Activated CD8-positive, alpha-beta memory T cell treated with anti-CD3 and anti-CD28 coated beads, Interleukin-2, amount 50 U/mL, for 24 hours (primary cell): ENCODE measurements around the gene NOLC1.

ENCODE experiments used
- DNase-seq: peaks from one replicate; pipeline ENCODE4 v3.0.0-alpha.2; 2020; ENCODE audit errors: extremely low read depth

NOLC1 gene

DNA sequence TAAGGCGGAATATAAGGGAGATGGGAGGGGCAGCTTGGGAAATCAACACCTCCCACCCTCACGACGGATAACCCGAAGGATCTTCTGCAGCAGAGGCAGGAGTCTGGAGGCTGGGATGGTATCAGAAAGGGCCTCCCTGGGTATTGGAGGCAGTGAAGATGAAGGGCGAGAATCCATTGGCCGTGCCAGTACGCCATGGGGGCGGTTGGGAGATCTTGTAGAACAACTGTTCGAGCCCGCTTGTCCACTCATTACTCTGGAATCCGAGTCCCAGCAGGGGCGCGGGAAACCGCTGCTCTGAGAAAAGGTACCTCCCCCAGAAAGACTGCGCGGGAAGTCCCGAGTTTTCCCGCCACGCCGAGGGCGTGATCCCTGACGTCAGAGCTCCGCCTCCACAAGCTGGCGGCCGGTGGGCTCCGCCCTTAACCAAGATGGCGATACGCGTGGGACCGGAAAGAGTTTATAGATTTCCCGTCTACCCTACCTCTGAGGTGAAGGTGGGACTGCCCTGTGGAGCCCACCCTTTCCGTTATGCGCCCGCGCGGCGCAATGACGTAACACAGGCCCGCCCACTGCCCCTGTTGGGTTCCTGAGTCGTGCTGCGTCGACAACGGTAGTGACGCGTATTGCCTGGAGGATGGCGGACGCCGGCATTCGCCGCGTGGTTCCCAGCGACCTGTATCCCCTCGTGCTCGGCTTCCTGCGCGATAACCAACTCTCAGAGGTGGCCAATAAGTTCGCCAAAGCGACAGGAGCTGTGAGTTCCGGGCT, at the start of gene NOLC1:
Gene NOLC1, plus strand, starts transcription at position 616 of the 771 bp plus-strand sequence. Its CDS starts 22 bp downstream, at position 638.
- peak; percentile 98 for DNase-seq

DNA sequence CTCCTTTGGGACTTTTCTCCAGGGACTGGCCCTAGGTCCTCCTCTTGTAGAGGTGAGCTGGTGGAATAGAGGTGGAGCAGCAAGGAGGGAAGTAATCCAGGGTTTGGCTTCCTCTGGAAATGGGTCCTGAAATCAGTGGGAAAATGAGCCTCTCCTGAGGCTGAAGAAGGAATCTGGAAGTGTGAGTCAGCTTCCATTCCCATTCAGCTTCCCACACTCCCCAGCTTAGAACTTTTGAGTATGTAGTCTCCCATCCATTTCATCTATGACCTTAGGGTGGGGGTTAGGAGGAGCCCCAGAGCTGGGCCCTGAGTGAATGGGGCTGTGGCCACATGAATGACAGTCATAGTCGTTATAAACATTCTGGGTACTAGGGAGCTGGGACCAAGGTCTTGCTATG, 49.8 kb upstream of the NOLC1 start:
- no peak for DNase-seq

DNA sequence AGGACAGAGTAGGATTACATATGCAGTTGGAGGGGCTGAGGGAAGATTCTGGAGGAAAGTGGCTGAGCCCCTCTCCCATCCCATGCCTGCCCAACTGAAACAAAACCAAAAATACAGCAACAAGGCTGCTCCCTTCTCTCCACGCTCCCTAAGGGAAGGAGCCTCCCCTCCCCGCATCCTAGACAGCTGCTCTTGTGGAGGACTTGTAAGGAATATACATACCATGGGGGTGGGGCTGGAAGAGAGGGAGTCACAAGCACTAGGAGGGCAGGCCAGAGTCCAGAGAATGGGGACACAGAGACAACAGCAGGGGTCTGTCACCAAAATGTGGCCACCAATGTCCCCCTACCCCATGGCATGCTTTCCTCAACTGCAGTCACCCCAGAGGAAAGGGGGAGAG, 45.2 kb upstream of the NOLC1 start:
- no peak for DNase-seq

- no peak for DNase-seq
Measured at GRCh38 chr10:102109166-102110116, 42.7 kb upstream of the NOLC1 start.

DNA sequence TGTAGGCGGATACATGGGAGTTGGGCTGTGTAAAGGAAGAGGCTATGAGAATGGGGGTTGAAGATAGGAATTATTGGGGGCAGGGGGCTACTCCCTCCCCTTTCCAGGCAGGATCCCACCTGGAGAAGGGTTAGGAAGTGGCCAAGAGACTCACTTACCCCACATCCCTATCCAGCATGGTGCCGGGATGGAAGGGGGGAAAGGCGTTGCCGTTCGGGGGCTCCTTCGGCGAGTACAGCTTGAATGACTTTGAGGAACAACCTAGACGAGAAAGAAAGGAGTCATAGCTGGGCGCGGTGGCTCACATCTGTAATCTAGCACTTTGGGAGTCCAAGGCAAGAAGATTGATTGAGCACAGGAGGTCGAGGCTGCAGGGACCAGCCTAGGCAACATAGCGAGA, 40.9 kb upstream of the NOLC1 start:
- DNase-seq: no peak

GRCh38 chr10:102112210-102112817, 39.9 kb upstream of the NOLC1 start:
- no peak for DNase-seq

GRCh38 chr10:102113261-102113955, 38.8 kb upstream of the NOLC1 start:
- no peak for DNase-seq

DNA sequence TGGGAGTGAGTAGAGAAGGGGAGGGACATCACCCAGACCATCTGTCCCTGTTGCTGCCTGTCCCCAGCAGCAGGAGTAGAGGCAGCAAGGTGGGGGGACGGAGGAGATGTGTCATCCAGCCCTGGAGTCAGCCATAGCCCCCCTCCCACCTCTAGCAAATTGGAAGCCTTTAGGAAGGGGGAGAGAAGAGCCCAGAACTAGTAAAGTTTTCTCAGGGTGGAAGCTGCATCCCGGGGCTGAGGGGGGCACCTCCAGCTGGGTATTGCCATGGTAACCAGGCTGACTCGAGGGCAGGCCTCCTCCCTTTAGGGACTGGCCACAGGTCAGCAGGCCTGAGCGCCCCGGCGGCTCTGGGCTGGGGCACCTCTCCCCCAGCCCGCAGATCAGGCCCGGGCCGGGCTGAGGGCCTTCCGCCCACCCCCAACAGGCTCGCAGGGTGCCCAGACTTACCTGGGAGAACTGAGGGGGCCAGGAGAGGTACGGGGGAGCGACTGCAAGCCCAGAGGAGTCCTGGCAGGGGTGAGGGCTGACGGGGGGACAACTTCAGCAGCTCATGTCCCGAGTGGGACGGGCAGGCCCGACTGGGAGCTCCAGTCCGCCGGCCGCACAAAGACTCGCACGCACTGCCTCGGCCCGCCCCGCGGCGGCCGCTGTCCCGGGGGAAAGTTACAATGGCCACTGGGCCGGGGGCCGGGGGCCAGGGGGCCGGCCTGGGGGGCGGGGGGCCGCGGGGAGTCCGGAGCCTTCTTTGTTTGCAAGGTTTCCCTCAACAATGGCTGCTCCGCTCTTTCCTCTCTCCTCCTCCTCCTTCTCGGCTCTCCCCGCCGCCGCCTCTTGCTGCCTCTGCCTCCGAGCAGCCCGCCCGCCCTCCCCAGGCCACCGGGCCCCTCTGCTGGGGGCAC, 38.0 kb upstream of the NOLC1 start:
- no peak for DNase-seq

GRCh38 chr10:102114861-102115618, 37.1 kb upstream of the NOLC1 start:
- DNase-seq: no peak

DNA sequence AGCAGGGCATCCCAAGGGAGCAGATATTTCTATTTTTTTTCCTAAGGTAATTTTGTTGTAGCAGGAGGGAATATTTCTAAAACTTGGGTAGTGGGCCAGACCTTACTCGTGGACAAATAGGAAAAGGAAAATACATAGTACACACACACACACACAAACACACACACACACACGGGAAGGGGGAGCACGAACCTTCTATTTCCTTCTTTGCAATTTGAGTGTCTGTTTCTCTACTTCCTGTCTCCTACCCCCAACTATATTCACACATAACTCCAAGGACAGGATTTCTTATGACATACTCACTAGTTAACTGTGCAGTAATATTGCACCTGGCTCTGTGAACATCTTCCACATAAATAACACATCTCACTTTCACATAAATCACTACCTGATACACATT, 36.4 kb upstream of the NOLC1 start:
- DNase-seq: no peak

GRCh38 chr10:102116656-102117055, 35.5 kb upstream of the NOLC1 start:
- no peak for DNase-seq

- no peak for DNase-seq
Measured at GRCh38 chr10:102117391-102118159, 34.6 kb upstream of the NOLC1 start.

- no peak for DNase-seq
Measured at GRCh38 chr10:102118867-102119266, 33.3 kb upstream of the NOLC1 start.

- no peak for DNase-seq
Measured at GRCh38 chr10:102119417-102120141, 32.6 kb upstream of the NOLC1 start.

DNA sequence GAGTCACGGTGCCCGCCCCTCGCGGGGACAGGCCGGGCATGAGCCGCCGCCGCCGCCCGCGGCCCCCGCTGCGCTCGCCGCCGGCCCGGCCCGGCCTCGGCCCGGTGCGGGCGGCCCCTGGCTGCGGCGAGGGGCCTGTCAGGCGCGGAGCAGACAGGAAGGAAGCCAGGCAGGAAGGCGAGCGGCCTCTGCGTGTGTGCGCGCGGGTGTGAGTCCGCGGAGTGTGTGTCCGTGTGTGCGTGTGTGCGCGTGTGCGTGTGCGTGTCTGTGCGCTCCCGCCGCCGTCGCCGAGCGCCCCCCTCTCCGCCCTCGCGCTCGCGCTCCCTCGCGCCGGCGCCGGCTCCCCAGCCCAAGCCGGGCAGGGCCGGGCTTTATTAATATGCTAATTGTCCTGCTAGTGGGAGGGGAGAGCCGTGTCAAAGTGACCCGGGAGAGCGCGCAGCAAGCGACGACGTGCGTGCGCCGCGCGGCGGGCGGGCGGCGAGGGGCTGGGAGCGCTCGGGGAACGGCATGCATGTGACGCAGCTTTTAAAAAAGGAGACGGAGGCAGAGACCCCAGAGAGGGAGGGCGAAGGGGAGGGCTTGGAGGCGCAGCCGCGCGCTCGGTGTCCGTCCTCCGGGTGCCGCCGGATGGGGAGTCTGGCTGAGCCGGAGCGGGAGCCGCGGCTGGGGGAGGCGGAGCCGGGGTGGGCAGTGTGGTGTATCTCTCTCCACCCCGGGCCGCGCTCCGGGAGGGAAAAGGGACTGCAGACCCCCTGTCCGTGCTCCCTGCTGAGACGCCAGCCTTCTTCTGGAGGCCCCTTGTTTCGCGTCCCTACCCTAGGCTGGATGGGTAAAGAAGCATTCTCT, 31.8 kb upstream of the NOLC1 start, which contains the start of gene LDB1:
Gene LDB1, minus strand, starts transcription at position 227 of the 849 bp plus-strand sequence. CDS start 258 bp downstream, outside the sequence.
- DNase-seq: no peak

DNA sequence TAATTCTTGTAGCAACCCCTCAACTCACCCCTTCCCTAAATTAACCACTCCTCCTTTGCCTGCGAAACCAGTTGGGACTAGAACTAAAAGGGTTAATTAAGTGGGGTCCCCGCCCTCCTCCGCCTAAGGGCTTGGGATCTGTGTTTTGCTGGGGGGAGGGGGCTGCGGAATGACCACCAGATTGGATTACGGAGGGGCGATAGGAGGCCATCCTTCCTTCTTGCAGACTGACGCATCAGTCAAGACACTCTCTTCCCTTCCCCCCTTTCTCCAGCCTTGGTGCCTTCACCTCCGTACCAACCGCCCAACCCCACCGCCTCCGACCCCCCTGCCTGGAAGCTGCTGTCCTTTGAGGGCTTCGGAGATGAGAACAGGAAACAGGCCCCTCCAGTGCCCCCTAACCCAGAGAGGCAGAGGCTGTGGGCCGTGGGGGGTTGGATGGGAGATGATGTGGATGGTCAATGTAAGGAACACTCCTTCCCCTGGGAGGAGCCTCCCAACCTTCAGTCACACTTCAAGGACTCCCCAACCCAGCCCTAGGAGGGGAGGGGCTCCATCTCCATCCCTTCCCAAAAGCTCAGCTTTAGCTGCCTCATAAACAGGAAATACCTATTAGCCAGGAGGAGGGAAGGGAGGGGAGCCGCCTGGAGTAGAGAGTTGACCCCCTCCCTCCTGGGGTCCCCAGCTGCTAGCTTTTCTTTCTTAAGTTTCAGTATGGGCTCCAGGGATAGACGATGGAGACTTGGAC, 31.0 kb upstream of the NOLC1 start:
- no peak for DNase-seq
